ENCODE results near the gene IQSEC1.
A peak's percentile ranks its signal among the peaks of the same experiment; 100 is the strongest.

The IQSEC1 gene

GRCh38 chr3:13066834-13067233 is 6.4 kb downstream of the IQSEC1 start:
- no peak for DNase-seq

DNA sequence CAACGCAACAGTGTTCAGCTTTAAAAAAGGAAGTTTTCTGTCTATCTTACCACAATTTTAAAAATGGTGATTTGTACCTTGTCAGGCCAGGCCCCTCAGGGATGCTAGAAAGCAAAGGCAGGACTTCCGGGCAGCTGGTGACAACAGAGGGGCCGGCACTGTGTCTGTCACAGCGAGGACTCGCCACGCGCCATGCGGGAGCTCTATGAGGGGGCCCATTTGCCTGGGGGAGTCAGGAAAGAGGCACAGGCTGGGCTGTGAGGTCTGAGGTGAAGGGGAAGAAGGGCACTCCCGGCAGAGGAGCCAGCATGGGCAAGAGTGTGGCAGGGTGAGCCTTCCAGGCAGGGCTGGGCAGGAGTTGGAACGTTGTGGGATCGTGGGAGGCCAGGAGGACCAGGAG is 7.0 kb downstream of the IQSEC1 start:
- DNase-seq: no peak

DNA sequence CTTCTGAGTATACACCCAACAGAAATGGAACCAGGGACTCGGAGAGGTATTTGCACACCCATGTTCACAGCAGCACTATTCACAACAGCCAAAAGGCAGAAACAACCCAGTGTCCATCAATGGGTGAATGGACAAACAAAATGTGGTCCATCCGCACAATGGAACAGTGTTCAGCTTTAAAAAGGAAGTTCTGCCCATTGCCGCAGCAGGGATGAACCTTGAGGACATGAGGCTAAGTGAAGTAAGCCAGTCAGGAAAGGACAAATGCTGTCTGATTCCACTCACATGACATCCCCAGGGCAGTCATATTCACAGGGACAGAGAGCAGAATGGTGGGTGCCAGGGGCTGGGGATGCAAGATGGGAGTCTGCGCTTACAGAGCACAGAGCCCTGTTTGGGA is 7.5 kb downstream of the IQSEC1 start:
- no peak for DNase-seq

GRCh38 chr3:13064964-13065363 is 8.3 kb downstream of the IQSEC1 start:
- no peak for DNase-seq

DNA sequence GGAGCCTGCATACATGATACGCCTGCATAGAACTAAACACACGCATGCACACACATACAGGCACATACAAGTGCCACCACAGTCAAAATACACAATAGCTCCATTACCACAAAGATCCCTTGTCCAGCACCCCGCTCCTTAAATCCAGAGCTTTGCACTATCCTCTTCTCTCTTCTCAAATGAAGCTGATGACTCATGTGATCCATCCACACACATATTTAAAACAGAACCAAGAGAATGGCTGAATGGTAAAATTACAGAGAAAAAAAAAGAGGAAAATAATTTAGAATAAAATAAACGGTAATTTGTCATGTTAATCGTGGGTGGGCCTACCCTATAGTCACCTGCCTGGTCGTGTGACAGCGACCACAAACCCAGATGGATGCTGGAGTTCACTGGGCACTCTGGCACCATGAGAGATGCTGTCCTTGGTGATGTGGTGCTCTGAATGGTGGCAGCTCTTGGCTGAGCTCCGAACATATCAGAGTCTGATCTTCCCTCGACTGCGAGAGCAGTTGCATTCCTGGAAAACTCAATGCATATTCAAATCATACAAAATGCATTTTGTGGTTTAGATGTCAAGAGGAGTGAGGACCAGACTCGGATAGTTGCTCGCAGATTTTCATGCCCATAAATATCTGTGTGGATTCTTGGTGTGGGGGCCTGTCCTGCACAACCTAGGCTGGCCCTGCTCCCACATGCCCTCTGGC is 8.9 kb downstream of the IQSEC1 start:
- no peak for DNase-seq

DNA sequence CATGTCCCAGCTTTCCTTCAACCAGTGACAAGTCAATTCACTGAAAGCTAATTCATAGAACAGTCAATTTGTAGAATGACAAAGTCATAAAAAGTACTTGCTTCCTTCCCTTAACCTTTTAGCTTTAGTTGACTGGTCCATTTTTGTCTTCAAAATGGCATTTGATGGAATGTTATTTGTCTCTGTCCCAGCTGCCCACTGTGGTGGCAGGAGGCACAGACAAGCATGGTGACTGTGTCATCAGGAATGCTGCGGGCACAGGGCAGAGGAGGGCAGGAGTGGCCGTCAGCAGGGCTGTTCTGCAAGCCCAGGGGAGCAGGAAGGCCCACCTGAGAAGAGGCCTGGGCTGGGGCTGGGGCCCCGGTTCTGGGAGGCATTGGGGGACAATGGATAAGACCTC is 10.0 kb downstream of the IQSEC1 start:
- DNase-seq: no peak

- no peak for DNase-seq
Measured at GRCh38 chr3:13062647-13063046, 10.6 kb downstream of the IQSEC1 start.

DNA sequence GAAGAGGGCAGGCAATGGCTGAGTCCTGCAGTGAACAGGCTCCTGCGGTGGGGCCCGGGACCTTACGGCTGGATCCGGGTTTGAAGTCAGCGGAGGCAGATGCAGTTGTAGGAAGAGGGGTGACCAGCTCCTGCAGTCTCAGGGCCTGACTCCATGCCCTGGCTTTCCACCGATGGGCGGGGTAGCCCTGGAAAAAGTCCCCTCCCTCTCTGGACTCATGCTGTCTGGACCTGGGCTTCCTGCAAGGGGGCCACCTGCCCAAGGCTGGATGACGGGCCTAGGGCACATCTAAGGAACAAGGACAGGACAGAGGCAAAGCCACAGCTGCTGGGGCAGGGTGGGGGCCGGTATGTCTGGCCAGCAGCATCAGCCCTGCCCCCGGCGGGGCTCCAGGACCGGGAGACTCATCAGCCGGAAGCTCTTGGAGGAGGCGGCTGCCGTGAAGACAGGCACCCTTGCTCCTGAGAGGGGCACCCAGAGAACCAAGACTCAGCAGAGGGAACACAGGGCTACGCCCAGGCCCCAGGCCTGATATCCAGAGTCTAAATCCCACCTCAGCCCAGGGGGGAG is 12.8 kb downstream of the IQSEC1 start:
- DNase-seq: no peak

GRCh38 chr3:13058346-13059120 is 14.7 kb downstream of the IQSEC1 start:
- DNase-seq: no peak

DNA sequence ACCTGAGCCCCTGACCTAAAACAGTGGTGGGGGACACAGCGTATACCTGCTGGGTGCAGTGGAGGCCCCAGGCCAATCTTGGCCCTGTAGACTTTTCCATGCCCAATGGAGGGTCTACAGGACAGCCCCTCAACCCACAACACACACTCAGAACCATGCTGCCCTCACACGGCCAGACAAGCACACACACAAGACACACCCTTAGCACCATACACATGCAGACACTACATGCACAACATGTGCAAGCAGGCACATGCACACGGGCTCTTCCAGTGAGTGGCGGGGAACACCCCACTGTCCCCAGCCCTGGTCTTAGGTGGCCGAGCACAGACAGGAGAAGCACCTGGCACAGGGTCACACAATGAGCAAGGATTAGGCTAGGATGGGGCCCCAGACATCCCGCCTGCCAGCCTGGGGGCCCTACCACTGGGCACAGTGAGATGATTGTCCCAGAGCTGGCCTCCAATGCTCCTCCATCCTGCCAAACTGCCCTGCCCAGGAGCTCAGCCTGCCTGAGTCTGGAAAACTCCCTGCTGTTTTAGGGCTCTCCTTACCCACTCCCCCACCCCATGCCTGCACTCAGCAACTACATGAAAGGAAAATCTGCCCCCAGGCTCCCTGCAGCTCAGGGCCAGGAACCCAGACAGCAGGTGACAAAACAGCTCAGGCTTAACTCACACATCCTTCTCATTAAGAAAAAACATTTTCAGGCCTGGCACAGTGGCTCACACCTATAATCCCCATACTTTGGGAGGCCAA is 15.8 kb downstream of the IQSEC1 start:
- peak; percentile 70 for DNase-seq

DNA sequence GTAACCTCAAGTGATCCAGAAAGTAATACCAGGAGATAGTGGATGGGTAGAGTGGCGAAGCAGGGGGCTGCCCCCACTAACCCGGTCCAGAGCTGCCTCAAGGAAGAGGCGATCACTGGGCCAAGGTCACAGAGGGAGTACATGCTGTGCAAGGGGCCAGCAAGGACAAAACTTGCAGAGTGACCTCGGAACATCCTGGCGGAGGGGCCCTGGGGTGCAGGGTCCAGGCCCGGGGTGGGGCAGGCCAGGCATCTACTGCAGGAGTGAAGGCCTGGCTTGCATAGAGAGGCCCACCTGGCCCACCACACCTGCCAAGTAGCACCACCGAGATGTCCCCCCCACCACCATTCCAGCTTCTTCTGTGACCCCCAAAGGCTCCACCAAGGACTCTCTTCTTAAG is 17.6 kb downstream of the IQSEC1 start:
- DNase-seq: no peak

DNA sequence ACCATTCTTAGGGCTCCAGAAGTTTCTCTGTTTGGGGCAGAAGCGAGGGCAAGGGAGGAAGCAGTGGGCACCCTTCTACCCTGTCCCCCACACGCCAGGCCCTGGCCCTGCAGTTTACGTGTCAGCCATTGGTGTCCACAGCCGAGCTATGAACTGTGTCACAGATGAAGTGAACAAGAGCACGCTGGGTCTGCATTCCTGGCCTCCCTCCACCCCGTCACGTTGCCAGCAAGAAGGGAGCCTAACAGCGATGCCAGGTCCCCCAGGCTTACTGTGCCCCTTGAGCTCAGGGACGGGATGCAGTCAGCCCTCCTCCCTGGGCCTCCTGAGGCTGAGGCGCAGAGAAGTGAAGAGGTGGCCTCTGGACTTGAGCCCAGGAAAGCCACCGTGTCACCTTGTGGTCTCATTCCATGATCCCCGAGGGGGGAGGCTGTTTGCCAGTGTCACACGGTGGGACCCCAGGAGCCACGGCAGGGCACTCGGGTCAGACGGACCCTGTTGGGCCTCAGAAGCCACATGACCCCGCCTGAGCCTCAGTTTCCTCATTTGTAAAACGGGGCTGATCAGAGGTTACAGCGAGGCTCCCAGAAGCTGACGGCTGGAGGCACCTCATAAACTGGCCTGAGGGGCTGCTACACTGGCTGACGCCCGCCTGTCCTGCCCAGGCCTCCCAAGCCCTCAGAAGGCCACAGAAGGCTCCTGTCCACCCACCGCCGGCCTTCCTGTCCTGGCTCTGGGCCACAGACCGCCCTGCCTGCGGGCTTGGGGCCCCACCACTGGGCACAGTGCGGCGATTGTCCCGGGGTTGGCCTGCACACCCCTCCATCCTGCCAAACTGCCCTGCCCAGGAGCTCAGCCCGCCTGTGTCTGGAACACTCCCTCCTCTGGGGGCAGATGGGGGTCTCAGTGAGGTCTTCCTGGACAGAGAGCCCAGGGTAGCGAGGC is 18.6 kb downstream of the IQSEC1 start:
- no peak for DNase-seq

- no peak for DNase-seq
Measured at GRCh38 chr3:13053893-13054292, 19.3 kb downstream of the IQSEC1 start.

GRCh38 chr3:13053420-13053819 is 19.8 kb downstream of the IQSEC1 start:
- DNase-seq: no peak

GRCh38 chr3:13052191-13052820 is 20.9 kb downstream of the IQSEC1 start:
- DNase-seq: no peak

- DNase-seq: no peak
Measured at GRCh38 chr3:13051581-13051980, 21.6 kb downstream of the IQSEC1 start.

GRCh38 chr3:13051066-13051465 is 22.2 kb downstream of the IQSEC1 start:
- DNase-seq: no peak

- DNase-seq: no peak
Measured at GRCh38 chr3:13050446-13050845, 22.8 kb downstream of the IQSEC1 start.

- DNase-seq: no peak
Measured at GRCh38 chr3:13049400-13049799, 23.8 kb downstream of the IQSEC1 start.

DNA sequence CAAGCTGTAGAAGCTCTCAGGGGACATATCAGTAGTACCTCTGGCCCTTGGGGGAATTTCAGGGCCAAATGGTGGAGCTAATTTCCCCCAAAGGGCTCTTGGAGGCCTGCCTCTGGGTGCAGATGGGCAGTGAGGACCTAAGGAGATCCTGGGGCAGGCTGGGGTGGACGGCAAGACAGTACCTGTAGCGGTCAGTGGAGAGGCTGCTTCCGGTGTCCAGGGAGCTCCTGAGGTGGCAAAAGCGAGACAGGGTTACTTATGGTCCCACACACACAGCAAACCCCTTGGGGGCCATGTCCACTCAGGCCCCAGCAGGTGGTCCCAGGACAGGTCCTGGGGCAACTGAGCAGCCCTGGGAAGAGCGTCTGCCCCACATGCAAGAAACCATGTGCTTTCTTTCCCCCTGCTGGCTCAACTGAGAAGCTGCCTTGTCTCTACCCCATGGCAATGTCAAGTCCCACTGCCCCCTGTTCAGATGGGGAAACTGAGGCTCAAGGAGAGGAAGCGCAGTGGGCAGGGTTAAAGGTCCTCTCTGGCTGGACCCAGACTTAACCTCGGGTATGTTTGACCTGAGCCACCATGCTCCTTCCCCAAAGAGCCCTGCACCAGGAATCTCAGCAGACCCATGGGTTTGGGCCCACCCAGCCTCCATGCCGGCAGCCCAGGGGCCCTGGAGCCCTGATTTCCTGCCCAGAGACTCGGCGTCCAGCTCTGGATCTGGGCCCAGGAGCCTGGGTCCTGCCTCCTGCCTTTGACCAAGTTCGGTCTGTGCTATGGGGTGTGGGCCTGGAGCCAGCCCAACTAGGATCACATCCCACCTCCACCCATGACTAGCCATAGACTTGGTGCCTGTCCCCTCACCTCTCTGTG is 25.7 kb downstream of the IQSEC1 start:
- DNase-seq: no peak

All from NCI-H146 (cell line).